Activated CD4-positive, alpha-beta T cell treated with anti-CD3 and anti-CD28 coated beads, Interleukin-2, Interleukin-6, amounts not matched to agents 100 ng/mL and 50 ng/mL, durations not matched to agents 16 hours and 8 hours (primary cell): ENCODE results near the gene CBL.
"Not testable (repeated sequence)": the region's sequence is repeated elsewhere in the genome, so short reads cannot be mapped to it uniquely, and the experiment has no call there.

ENCODE experiments used
- DNase-seq: peaks from one replicate; pipeline ENCODE4 v3.0.0-alpha.2; 2020

Gene CBL

GRCh38 chr11:119218141-119218878, 12.2 kb downstream of the CBL start:
- DNase-seq, result peak; percentile 64

GRCh38 chr11:119222308-119222707, 16.2 kb downstream of the CBL start:
- DNase-seq, result no peak

- DNase-seq, result no peak
Observed at GRCh38 chr11:119222891-119223290, 16.8 kb downstream of the CBL start.

- no peak for DNase-seq
Observed at GRCh38 chr11:119223856-119224255, 17.7 kb downstream of the CBL start.

- not testable (repeated sequence) for DNase-seq
Observed at GRCh38 chr11:119228535-119229287, 22.6 kb downstream of the CBL start.

GRCh38 chr11:119229288-119229672, 23.1 kb downstream of the CBL start:
- no peak for DNase-seq

- DNase-seq, result no peak
Observed at GRCh38 chr11:119229741-119230140, 23.6 kb downstream of the CBL start.

- peak; percentile 68 for DNase-seq
Observed at GRCh38 chr11:119236490-119236889, 30.4 kb downstream of the CBL start.

- peak; percentile 20 for DNase-seq
Observed at GRCh38 chr11:119236891-119237290, 30.8 kb downstream of the CBL start.

- DNase-seq, result no peak
Observed at GRCh38 chr11:119237515-119237914, 31.4 kb downstream of the CBL start.

- no peak for DNase-seq
Observed at GRCh38 chr11:119248750-119249670, 42.9 kb downstream of the CBL start.

GRCh38 chr11:119249671-119250010, 43.5 kb downstream of the CBL start:
- no peak for DNase-seq

GRCh38 chr11:119251114-119251513, 45.0 kb downstream of the CBL start:
- DNase-seq, result no peak

- DNase-seq, result no peak
Observed at GRCh38 chr11:119254239-119254638, 48.1 kb downstream of the CBL start.

GRCh38 chr11:119258180-119258579, 52.0 kb downstream of the CBL start:
- DNase-seq, result peak; percentile 19

GRCh38 chr11:119258983-119259382, 52.8 kb downstream of the CBL start:
- DNase-seq, result no peak

- DNase-seq, result peak; percentile 77
Observed at GRCh38 chr11:119262668-119263351, 56.7 kb downstream of the CBL start.

- peak; percentile 48 for DNase-seq
Observed at GRCh38 chr11:119263352-119263940, 57.3 kb downstream of the CBL start.

- DNase-seq, result no peak
Observed at GRCh38 chr11:119266063-119266462, 59.9 kb downstream of the CBL start.

GRCh38 chr11:119266517-119267255, 60.5 kb downstream of the CBL start:
- peak; percentile 21 for DNase-seq

GRCh38 chr11:119267645-119268044, 61.5 kb downstream of the CBL start:
- DNase-seq, result no peak

- DNase-seq, result no peak
Observed at GRCh38 chr11:119273721-119274120, 67.6 kb downstream of the CBL start.
